Prostate gland (tissue), 2 donors: ENCODE results near the gene RETSAT. TPM values are rescaled to one million over a fixed set of nuclear protein-coding genes. Genes with fewer than 3 reads are reported as not detected.
"Not testable (repeated sequence)": the region's sequence is repeated elsewhere in the genome, so short reads cannot be mapped to it uniquely, and the experiment has no call there.

Experiments
- DNase-seq: peaks from one replicate; pipeline ENCODE4 v3.0.0-alpha.2; 2019; ENCODE audit warnings: low spot score
- H3K27ac ChIP-seq, 2 donors: fragments of 200-600 bp; sonication (generic); 2 replicates each; pipeline ENCODE4 v1.5.1; 2017 to 2019
- H3K27me3 ChIP-seq: fragments of 200-600 bp; sonication (generic); replicated peaks from 2 replicates; pipeline ENCODE4 v1.5.1; 2019; ENCODE audit not compliant: insufficient read depth
- H3K36me3 ChIP-seq, 2 donors: fragments of 200-600 bp; sonication (generic); 1 replicate in 1 of 2; 2 replicates in 1 of 2; pipeline versions ENCODE4 v1.5.1 to v1.8.1; 2017 to 2019
- H3K4me1 ChIP-seq: fragments of 200-600 bp; sonication (generic); replicated peaks from 2 replicates; pipeline ENCODE4 v1.5.1; 2019
- H3K4me3 ChIP-seq, 2 donors: fragments of 200-600 bp; sonication (generic); 2 replicates each; pipeline ENCODE4 v1.5.1; 2017 to 2019
- H3K9me3 ChIP-seq: fragments of 200-600 bp; sonication (generic); 2 replicates; pipeline ENCODE4 v1.5.1; 2017
- CTCF ChIP-seq, 4 experiments: fragments of 200-600 bp in 2 of 4; fragments of 450-650 bp in 2 of 4; sonication (generic) in 2 of 4; IDR thresholded peaks; 1 replicate in 3 of 4; 2 replicates in 1 of 4; pipeline ENCODE4 v1.5.1; 2016 to 2019; ENCODE audit warnings: antibody characterized with exemption in 4 of 4, mild to moderate bottlenecking in 2 of 4, moderate library complexity in 2 of 4
- POLR2A ChIP-seq: fragments of 450-650 bp; IDR thresholded peaks from one replicate; pipeline ENCODE4 v1.6.1; 2016; ENCODE audit warnings: antibody characterized with exemption, mild to moderate bottlenecking
- POLR2AphosphoS5 ChIP-seq: sonication (generic); formaldehyde crosslinking; IDR thresholded peaks from one replicate; pipeline ENCODE4 v1.6.1; 2017; ENCODE audit warnings: antibody characterized with exemption
- WGBS: methylation state at CpG from one replicate; pipeline ENCODE4 v1.1.5; 2018; 5-methylcytosine and 5-hydroxymethylcytosine counted together
- intact Hi-C: fragments of 100-400 bp; cut with DNase I; formaldehyde crosslinking; loops from one replicate; pipeline ENCODE4 v1.14.2; 2022
- total RNA-seq, 2 donors: library from RNA; depleted of rRNA; stranded (reverse); fragments of >200 nt; gene quantifications; one replicate each; pipeline ENCODE4 v1.1.0, GENCODE V29; 2016

The RETSAT gene
- total RNA-seq, 2 donors from 2014 or later = 51.1 to 72.6 TPM

- no peak for DNase-seq
- Histone ChIP-seq H3K9me3 (no peaks in the 10 kb centered on the region), H3K27me3 (no peaks in the 10 kb centered on the region), H3K4me1 (no peaks in the 10 kb centered on the region), H3K4me3 (no peak overlapping the region), H3K36me3 (peaks cover 0 to 6% of the 10 kb centered on the region in 2 donors), H3K27ac (no peak overlapping the region)
- 85% methylated on average over 14 of the region's 14 CpGs for WGBS
- intact Hi-C loops = no loop called here
- TF ChIP-seq POLR2AphosphoS5 (no peak), CTCF (IDR thresholded peaks at IDR 0.05) (no peak), POLR2A (no peak)
Measured at GRCh38 chr2:85344356-85344954, 9.9 kb downstream of the RETSAT start.

GRCh38 chr2:85343207-85343895 is 11.0 kb downstream of the RETSAT start:
- WGBS = 91% methylated on average over 10 of the region's 10 CpGs
- H3K9me3 ChIP-seq, H3K36me3 ChIP-seq, H3K27me3 ChIP-seq, H3K4me3 ChIP-seq, intact Hi-C loops, DNase-seq, H3K27ac ChIP-seq, H3K4me1 ChIP-seq: not testable (repeated sequence)

- no peaks in the 10 kb centered on the region for H3K9me3 ChIP-seq
- intact Hi-C loops = no loop called here
- WGBS = 88% methylated on average over 3 of the region's 3 CpGs
- H3K36me3 ChIP-seq = peaks cover 0 to 6% of the 10 kb centered on the region in 2 donors
- no peaks in the 10 kb centered on the region for H3K4me1 ChIP-seq
- no peak for TF ChIP-seq CTCF (IDR thresholded peaks at IDR 0.05)
- no peaks in the 10 kb centered on the region for H3K27me3 ChIP-seq
- no peak overlapping the region for H3K4me3 ChIP-seq
- no peak for DNase-seq
- no peak overlapping the region for H3K27ac ChIP-seq
Measured at GRCh38 chr2:85342156-85342555, 12.2 kb downstream of the RETSAT start.

GRCh38 chr2:85341269-85342029 is 12.9 kb downstream of the RETSAT start:
- WGBS = 88% methylated on average over 30 of the region's 30 CpGs
- intact Hi-C loops = no loop called here
- peak overlapping the region in 1 of 2 donors; percentile 58 for H3K27ac ChIP-seq
- H3K9me3 ChIP-seq = no peaks in the 10 kb centered on the region
- DNase-seq = no peak
- peaks cover 0 to 6% of the 10 kb centered on the region in 2 donors for H3K36me3 ChIP-seq
- H3K4me3 ChIP-seq = no peak overlapping the region
- no peaks in the 10 kb centered on the region for H3K4me1 ChIP-seq
- H3K27me3 ChIP-seq = no peaks in the 10 kb centered on the region
- TF ChIP-seq POLR2A = no peak
- TF ChIP-seq POLR2AphosphoS5 = no peak
- TF ChIP-seq CTCF (IDR thresholded peaks at IDR 0.05) = no peak

- Histone ChIP-seq H3K27ac (peak overlapping the region in 1 of 2 donors; percentile 58), H3K4me3 (no peak overlapping the region), H3K9me3 (no peaks in the 10 kb centered on the region), H3K27me3 (no peaks in the 10 kb centered on the region), H3K36me3 (peaks cover 0 to 6% of the 10 kb centered on the region in 2 donors), H3K4me1 (no peaks in the 10 kb centered on the region)
- TF ChIP-seq CTCF (IDR thresholded peaks at IDR 0.05) (no peak), POLR2AphosphoS5 (peak; percentile 75), POLR2A (no peak)
- 12% methylated on average over 13 of the region's 13 CpGs for WGBS
- DNase-seq = peak; percentile 70
- intact Hi-C loops = no loop called here
Measured at GRCh38 chr2:85340034-85340892, 14.1 kb downstream of the RETSAT start.
